COR-L47 (cell line): ENCODE results near the gene POU2AF1.
A peak's percentile ranks its signal among the peaks of the same experiment; 100 is the strongest.

ENCODE experiments used
- DNase-seq: peaks from one replicate; lab custom pipeline; 2025; lab: John Stamatoyannopoulos, UW

The POU2AF1 gene

GRCh38 chr11:111310723-111311122, 68.4 kb downstream of the POU2AF1 start:
- no peak for DNase-seq

GRCh38 chr11:111310088-111310487, 69.0 kb downstream of the POU2AF1 start:
- DNase-seq = peak; percentile 70

GRCh38 chr11:111309215-111309915, 69.7 kb downstream of the POU2AF1 start:
- DNase-seq = no peak

GRCh38 chr11:111308140-111308539, 70.9 kb downstream of the POU2AF1 start:
- DNase-seq = peak; percentile 87

GRCh38 chr11:111307472-111308108, 71.5 kb downstream of the POU2AF1 start:
- peak; percentile 27 for DNase-seq

- DNase-seq = no peak
Measured at GRCh38 chr11:111306321-111306720, 72.8 kb downstream of the POU2AF1 start.

- no peak for DNase-seq
Measured at GRCh38 chr11:111305876-111306275, 73.2 kb downstream of the POU2AF1 start.

GRCh38 chr11:111305162-111305802, 73.8 kb downstream of the POU2AF1 start:
- DNase-seq = no peak

GRCh38 chr11:111303461-111303860, 75.6 kb downstream of the POU2AF1 start:
- no peak for DNase-seq

GRCh38 chr11:111302298-111302697, 76.8 kb downstream of the POU2AF1 start:
- no peak for DNase-seq
